Skeletal muscle tissue (tissue), 4 donors: ENCODE data around the gene SENP8. TPM values are rescaled to one million over a fixed set of nuclear protein-coding genes. Genes with fewer than 3 reads are reported as not detected.

Source experiments
- H3K27ac ChIP-seq: one replicate; pipeline ENCODE4 v1.7.0; 2013; ENCODE audit warnings: mild to moderate bottlenecking, low read depth, low read length, inconsistent platforms
- H3K27me3 ChIP-seq, 3 donors: one replicate each; pipeline ENCODE4 v1.7.0; 2013; ENCODE audit warnings: low read length in 3 of 3; ENCODE audit not compliant: control insufficient read depth in 3 of 3, insufficient read depth in 3 of 3
- H3K36me3 ChIP-seq, 3 donors: one replicate each; pipeline ENCODE4 v1.7.0; 2013; ENCODE audit warnings: low read length in 3 of 3; ENCODE audit not compliant: control insufficient read depth in 3 of 3, insufficient read depth in 3 of 3
- H3K4me1 ChIP-seq, 3 donors: one replicate each; pipeline ENCODE4 v1.7.0; 2013; ENCODE audit warnings: low read length in 3 of 3, mild to moderate bottlenecking in 3 of 3; ENCODE audit not compliant: control insufficient read depth in 3 of 3, insufficient read depth in 3 of 3
- H3K4me3 ChIP-seq, 3 donors: one replicate each; pipeline ENCODE4 v1.7.0; 2013; ENCODE audit warnings: low read length in 3 of 3
- H3K9ac ChIP-seq, 3 donors: one replicate each; pipeline ENCODE4 v1.7.0; 2013; ENCODE audit warnings: low read length in 3 of 3, mild to moderate bottlenecking in 3 of 3, moderate library complexity in 2 of 3, low read depth in 1 of 3
- H3K9me3 ChIP-seq, 3 donors: one replicate each; pipeline ENCODE4 v1.7.0; 2013; ENCODE audit warnings: low read length in 3 of 3; ENCODE audit not compliant: control insufficient read depth in 3 of 3
- total RNA-seq: library from RNA; depleted of rRNA; stranded (reverse); fragments of >200 nt; gene quantifications from one replicate; pipeline ENCODE4 v1.2.3, GENCODE V29; 2014
- donor health status: Osteomylitis.

SENP8 gene
- total RNA-seq, 1 donor from 2014 or later: 2.1 TPM

- H3K4me1 ChIP-seq: no peaks in the 10 kb centered on the region
- no peak overlapping the region for H3K27ac ChIP-seq
Measured at GRCh38 chr15:72173401-72173800, 55.2 kb downstream of the SENP8 start.

GRCh38 chr15:72173864-72174550, 55.8 kb downstream of the SENP8 start:
- Histone ChIP-seq H3K27ac (no peak overlapping the region), H3K4me3 (no peak overlapping the region), H3K36me3 (no peaks in the 10 kb centered on the region), H3K9me3 (no peaks in the 10 kb centered on the region), H3K9ac (no peak overlapping the region), H3K27me3 (no peaks in the 10 kb centered on the region), H3K4me1 (no peaks in the 10 kb centered on the region)

More at GRCh38 chr15:72173401-72173800, 55.2 kb downstream of the SENP8 start:
- Histone ChIP-seq H3K36me3 (no peaks in the 10 kb centered on the region), H3K4me3 (no peak overlapping the region), H3K9me3 (no peaks in the 10 kb centered on the region), H3K27me3 (no peaks in the 10 kb centered on the region), H3K9ac (no peak overlapping the region)

- H3K4me3 ChIP-seq: no peak overlapping the region
- no peak overlapping the region for H3K9ac ChIP-seq
- H3K36me3 ChIP-seq: no peaks in the 10 kb centered on the region
- no peaks in the 10 kb centered on the region for H3K27me3 ChIP-seq
- H3K9me3 ChIP-seq: no peaks in the 10 kb centered on the region
- H3K4me1 ChIP-seq: peaks cover under 1 to 2% (median under 1%) of the 10 kb centered on the region in 3 donors
- H3K27ac ChIP-seq: no peak overlapping the region
Measured at GRCh38 chr15:72174551-72175165, 56.5 kb downstream of the SENP8 start.

- H3K36me3 ChIP-seq: no peaks in the 10 kb centered on the region
- no peaks in the 10 kb centered on the region for H3K27me3 ChIP-seq
- H3K9ac ChIP-seq: no peak overlapping the region
- peaks cover 5 to 9% (median 7%) of the 10 kb centered on the region in 3 donors for H3K4me1 ChIP-seq
- H3K27ac ChIP-seq: no peak overlapping the region
- no peaks in the 10 kb centered on the region for H3K9me3 ChIP-seq
- no peak overlapping the region for H3K4me3 ChIP-seq
Measured at GRCh38 chr15:72175186-72176044, 57.2 kb downstream of the SENP8 start.

GRCh38 chr15:72176159-72176558, 58.0 kb downstream of the SENP8 start:
- H3K9ac ChIP-seq: no peak overlapping the region
- H3K36me3 ChIP-seq: no peaks in the 10 kb centered on the region
- no peak overlapping the region for H3K27ac ChIP-seq
- no peaks in the 10 kb centered on the region for H3K27me3 ChIP-seq
- peaks cover 5 to 12% (median 7%) of the 10 kb centered on the region in 3 donors for H3K4me1 ChIP-seq
- H3K4me3 ChIP-seq: no peak overlapping the region
- H3K9me3 ChIP-seq: no peaks in the 10 kb centered on the region

- no peaks in the 10 kb centered on the region for H3K9me3 ChIP-seq
- H3K27me3 ChIP-seq: no peaks in the 10 kb centered on the region
- H3K36me3 ChIP-seq: no peaks in the 10 kb centered on the region
- H3K9ac ChIP-seq: no peak overlapping the region
- H3K4me1 ChIP-seq: peaks cover 5 to 12% (median 7%) of the 10 kb centered on the region in 3 donors
- no peak overlapping the region for H3K27ac ChIP-seq
- no peak overlapping the region for H3K4me3 ChIP-seq
Measured at GRCh38 chr15:72176743-72177142, 58.5 kb downstream of the SENP8 start.

GRCh38 chr15:72178976-72179585, 60.9 kb downstream of the SENP8 start:
- no peak overlapping the region for H3K27ac ChIP-seq
- peaks cover 11 to 18% (median 12%) of the 10 kb centered on the region in 3 donors for H3K4me1 ChIP-seq
- H3K27me3 ChIP-seq: peaks cover 0 to 4% (median under 1%) of the 10 kb centered on the region in 3 donors
- H3K36me3 ChIP-seq: no peaks in the 10 kb centered on the region
- no peaks in the 10 kb centered on the region for H3K9me3 ChIP-seq
- no peak overlapping the region for H3K9ac ChIP-seq
- no peak overlapping the region for H3K4me3 ChIP-seq

GRCh38 chr15:72179950-72180581, 61.9 kb downstream of the SENP8 start:
- no peak overlapping the region for H3K4me3 ChIP-seq
- H3K9ac ChIP-seq: no peak overlapping the region
- peaks cover 0 to 5% (median 4%) of the 10 kb centered on the region in 3 donors for H3K27me3 ChIP-seq
- H3K27ac ChIP-seq: no peak overlapping the region
- H3K9me3 ChIP-seq: no peaks in the 10 kb centered on the region
- peaks cover 13 to 25% (median 18%) of the 10 kb centered on the region in 3 donors for H3K4me1 ChIP-seq
- H3K36me3 ChIP-seq: no peaks in the 10 kb centered on the region

- Histone ChIP-seq H3K27ac (no peak overlapping the region), H3K36me3 (no peaks in the 10 kb centered on the region), H3K4me1 (peaks cover 13 to 25% (median 18%) of the 10 kb centered on the region in 3 donors), H3K4me3 (no peak overlapping the region), H3K9me3 (no peaks in the 10 kb centered on the region), H3K9ac (peak overlapping the region in 1 of 3 donors; percentile 8), H3K27me3 (peaks cover 0 to 5% (median 4%) of the 10 kb centered on the region in 3 donors)
Measured at GRCh38 chr15:72180761-72181324, 62.6 kb downstream of the SENP8 start.
